Measurements from ENCODE around the gene CYP1B1. TPM values are rescaled to one million over a fixed set of nuclear protein-coding genes. Genes with fewer than 3 reads are reported as not detected.
"Not testable (repeated sequence)": the region's sequence is repeated elsewhere in the genome, so short reads cannot be mapped to it uniquely, and the experiment has no call there.

CYP1B1 gene
- total RNA-seq, 1 donor from 2014 or later, result 2.5 TPM

GRCh38 chr2:38120264-38120592 is 44.3 kb upstream of the CYP1B1 start:
- peaks cover 1% of the 10 kb centered on the region for H3K36me3 ChIP-seq (ENCODE audit: control insufficient read depth, insufficient read depth, low read length)
- H3K4me3 ChIP-seq (ENCODE audit: low read depth, low read length), result no peak overlapping the region
- no peaks in the 10 kb centered on the region for H3K27me3 ChIP-seq (ENCODE audit: control insufficient read depth, insufficient read depth, low read length)
- no peak for DNase-seq (ENCODE audit: low read depth)
- no peak for TF ChIP-seq CTCF (IDR thresholded peaks at IDR 0.05; ENCODE audit: insufficient read depth, low read length, poor library complexity, severe bottlenecking)

GRCh38 chr2:38116762-38117161 is 40.8 kb upstream of the CYP1B1 start:
- TF ChIP-seq CTCF (IDR thresholded peaks at IDR 0.05; ENCODE audit: insufficient read depth, low read length, poor library complexity, severe bottlenecking), result no peak
- Histone ChIP-seq H3K36me3 (ENCODE audit: control insufficient read depth, insufficient read depth, low read length) (peaks cover 1% of the 10 kb centered on the region), H3K4me3 (ENCODE audit: low read depth, low read length) (no peak overlapping the region), H3K27me3 (ENCODE audit: control insufficient read depth, insufficient read depth, low read length) (no peaks in the 10 kb centered on the region)
- DNase-seq (ENCODE audit: low read depth), result no peak

GRCh38 chr2:38115216-38116032 is 39.5 kb upstream of the CYP1B1 start:
- Histone ChIP-seq H3K4me3 (ENCODE audit: low read depth, low read length) (no peak overlapping the region), H3K27me3 (ENCODE audit: control insufficient read depth, insufficient read depth, low read length) (no peaks in the 10 kb centered on the region), H3K36me3 (ENCODE audit: control insufficient read depth, insufficient read depth, low read length) (no peaks in the 10 kb centered on the region)
- peak; percentile 98 for TF ChIP-seq CTCF (IDR thresholded peaks at IDR 0.05; ENCODE audit: insufficient read depth, low read length, poor library complexity, severe bottlenecking)
- DNase-seq (ENCODE audit: low read depth), result no peak

- H3K4me3 ChIP-seq (ENCODE audit: low read depth, low read length), result no peak overlapping the region
- DNase-seq (ENCODE audit: low read depth), result no peak
- TF ChIP-seq CTCF (IDR thresholded peaks at IDR 0.05; ENCODE audit: insufficient read depth, low read length, poor library complexity, severe bottlenecking), result no peak
- H3K36me3 ChIP-seq (ENCODE audit: control insufficient read depth, insufficient read depth, low read length), result no peaks in the 10 kb centered on the region
- no peaks in the 10 kb centered on the region for H3K27me3 ChIP-seq (ENCODE audit: control insufficient read depth, insufficient read depth, low read length)
These were observed 38.2 kb upstream of the CYP1B1 start for GRCh38 chr2:38113981-38114708.

GRCh38 chr2:38113051-38113450 is 37.1 kb upstream of the CYP1B1 start:
- H3K4me3 ChIP-seq (ENCODE audit: low read depth, low read length), result no peak overlapping the region
- no peak for TF ChIP-seq CTCF (IDR thresholded peaks at IDR 0.05; ENCODE audit: insufficient read depth, low read length, poor library complexity, severe bottlenecking)

GRCh38 chr2:38111350-38111749 is 35.4 kb upstream of the CYP1B1 start:
- not testable (repeated sequence) for DNase-seq (ENCODE audit: low read depth); H3K36me3 ChIP-seq (ENCODE audit: control insufficient read depth, insufficient read depth, low read length); H3K27me3 ChIP-seq (ENCODE audit: control insufficient read depth, insufficient read depth, low read length); H3K4me3 ChIP-seq (ENCODE audit: low read depth, low read length)

More at GRCh38 chr2:38113051-38113450, 37.1 kb upstream of the CYP1B1 start:
- Histone ChIP-seq H3K36me3 (ENCODE audit: control insufficient read depth, insufficient read depth, low read length) (no peaks in the 10 kb centered on the region), H3K27me3 (ENCODE audit: control insufficient read depth, insufficient read depth, low read length) (no peaks in the 10 kb centered on the region)
- DNase-seq (ENCODE audit: low read depth), result no peak
